ENCODE measurements around the gene METTL16.

DNA sequence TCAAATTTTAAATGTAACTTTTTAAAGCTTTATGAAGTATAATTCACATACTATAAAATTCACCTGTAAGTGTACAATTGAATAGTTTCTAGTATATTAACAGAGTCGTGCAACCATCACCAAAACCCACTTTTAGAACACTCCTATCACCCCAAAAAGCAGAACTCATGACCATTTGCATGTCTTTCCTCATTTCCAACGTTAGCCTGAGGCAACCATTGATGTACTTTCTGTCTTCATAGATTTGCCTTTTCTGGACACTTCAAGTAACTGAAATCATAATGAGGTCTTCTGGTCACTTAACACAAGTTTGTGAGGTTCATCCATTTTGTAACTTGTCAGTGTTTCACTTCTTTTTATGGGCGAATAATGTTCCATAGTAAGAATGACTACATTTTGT, 33.2 kb downstream of the METTL16 start:
- TF ChIP-seq POLR2A (IDR thresholded peaks at IDR 0.05) = no peak
- TF ChIP-seq, protein P1, sequence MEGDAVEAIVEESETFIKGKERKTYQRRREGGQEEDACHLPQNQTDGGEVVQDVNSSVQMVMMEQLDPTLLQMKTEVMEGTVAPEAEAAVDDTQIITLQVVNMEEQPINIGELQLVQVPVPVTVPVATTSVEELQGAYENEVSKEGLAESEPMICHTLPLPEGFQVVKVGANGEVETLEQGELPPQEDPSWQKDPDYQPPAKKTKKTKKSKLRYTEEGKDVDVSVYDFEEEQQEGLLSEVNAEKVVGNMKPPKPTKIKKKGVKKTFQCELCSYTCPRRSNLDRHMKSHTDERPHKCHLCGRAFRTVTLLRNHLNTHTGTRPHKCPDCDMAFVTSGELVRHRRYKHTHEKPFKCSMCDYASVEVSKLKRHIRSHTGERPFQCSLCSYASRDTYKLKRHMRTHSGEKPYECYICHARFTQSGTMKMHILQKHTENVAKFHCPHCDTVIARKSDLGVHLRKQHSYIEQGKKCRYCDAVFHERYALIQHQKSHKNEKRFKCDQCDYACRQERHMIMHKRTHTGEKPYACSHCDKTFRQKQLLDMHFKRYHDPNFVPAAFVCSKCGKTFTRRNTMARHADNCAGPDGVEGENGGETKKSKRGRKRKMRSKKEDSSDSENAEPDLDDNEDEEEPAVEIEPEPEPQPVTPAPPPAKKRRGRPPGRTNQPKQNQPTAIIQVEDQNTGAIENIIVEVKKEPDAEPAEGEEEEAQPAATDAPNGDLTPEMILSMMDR (IDR thresholded peaks at IDR 0.05 in 8 of 11, conservative IDR thresholded peaks at IDR 0.05 in 3 of 11) = no peak
